Endothelial cell of umbilical vein (primary cell): ENCODE results near the gene ADSL. TPM values are rescaled to one million over a fixed set of nuclear protein-coding genes. Genes with fewer than 3 reads are reported as not detected.

ENCODE experiments used
- BruUV-seq: library from RNA; stranded (reverse); fragments of 400-500 nt; replicated peaks from 2 replicates; lab custom pipeline; 2021; lab: Mats Ljungman, UMichigan
- CTCF ChIA-PET: fragments of 300-600, 350-600 bp; sonication (Branson Sonifier 250); formaldehyde crosslinking; loops from one replicate; lab custom pipeline; 2021; ENCODE audit warnings: antibody characterized with exemption, inconsistent platforms; lab: Charles Lee
- POLR2A ChIA-PET: fragments of 300-600, 350-600 bp; sonication (Branson Sonifier 250); formaldehyde crosslinking; loops from one replicate; lab custom pipeline; 2021; ENCODE audit warnings: antibody characterized with exemption, inconsistent platforms; lab: Charles Lee
- DNase-seq: peaks from one replicate; pipeline ENCODE4 v3.0.0-alpha.2; 2011; ENCODE audit warnings: low read depth, low spot score
- FAIRE-seq: peaks from 2 replicates; lab custom pipeline; 2011; peaks lifted over from hg19 to GRCh38; lab: Jason Lieb, UNC
- H2AFZ ChIP-seq: 2 replicates; pipeline ENCODE4 v1.6.0; 2012; ENCODE audit warnings: low read depth, low read length, control low read depth, inconsistent platforms
- H3K27ac ChIP-seq: 2 replicates; pipeline ENCODE4 v1.5.1; 2011; ENCODE audit warnings: low read depth, mild to moderate bottlenecking, control low read depth, low read length, moderate library complexity; ENCODE audit not compliant: insufficient read depth
- H3K27me3 ChIP-seq, 2 experiments: 2 replicates each; pipeline versions ENCODE4 v1.6.0 to v1.6.1; 2011; ENCODE audit warnings: low read length in 2 of 2, mixed read lengths in 1 of 2; ENCODE audit not compliant: control insufficient read depth in 2 of 2, insufficient read depth in 2 of 2
- H3K36me3 ChIP-seq, 2 experiments: 2 replicates in 1 of 2; 3 replicates in 1 of 2; pipeline ENCODE4 v1.5.1; 2011; ENCODE audit warnings: low read length in 2 of 2, mild to moderate bottlenecking in 1 of 2, moderate library complexity in 1 of 2; ENCODE audit not compliant: control insufficient read depth in 2 of 2, insufficient read depth in 2 of 2; ENCODE audit errors: extremely low read depth in 1 of 2
- H3K4me1 ChIP-seq: 3 replicates; pipeline ENCODE4 v1.5.1; 2011; ENCODE audit warnings: mild to moderate bottlenecking, low read length; ENCODE audit not compliant: control insufficient read depth, insufficient read depth; ENCODE audit errors: extremely low read depth
- H3K4me2 ChIP-seq: 2 replicates; pipeline ENCODE4 v1.6.1; 2011; ENCODE audit warnings: low read length, control low read depth, mixed read lengths; ENCODE audit not compliant: insufficient read depth
- H3K4me3 ChIP-seq, 3 experiments: fragments of 200-600 bp in 1 of 3; sonication (generic), shearing (Covaris generic) in 1 of 3; replicated peaks in 1 of 3; 2 replicates each; pipeline ENCODE4 v1.5.1; 2011 to 2016; ENCODE audit warnings: control low read depth in 3 of 3, low read length in 3 of 3, mild to moderate bottlenecking in 2 of 3, inconsistent platforms in 1 of 3, low read depth in 1 of 3, moderate library complexity in 1 of 3; ENCODE audit not compliant: insufficient read depth in 1 of 3
- H3K79me2 ChIP-seq: 2 replicates; pipeline ENCODE4 v1.6.0; 2012; ENCODE audit warnings: low read length, inconsistent platforms; ENCODE audit not compliant: control insufficient read depth, insufficient read depth
- H3K9ac ChIP-seq: replicated peaks from 2 replicates; pipeline ENCODE3; 2011; ENCODE audit warnings: low read length, control low read depth; ENCODE audit not compliant: insufficient read depth; ENCODE audit errors: extremely low read depth
- H3K9me1 ChIP-seq: replicated peaks from 3 replicates; pipeline ENCODE4 v1.6.0; 2011; ENCODE audit warnings: mild to moderate bottlenecking, low read length; ENCODE audit not compliant: control insufficient read depth, insufficient read depth; ENCODE audit errors: extremely low read depth
- H3K9me3 ChIP-seq: replicated peaks from 2 replicates; pipeline ENCODE4 v1.5.1; 2012; ENCODE audit warnings: low read length, inconsistent platforms; ENCODE audit not compliant: control insufficient read depth, insufficient read depth
- H4K20me1 ChIP-seq: replicated peaks from 2 replicates; pipeline ENCODE3; 2011; ENCODE audit warnings: mild to moderate bottlenecking, low read length; ENCODE audit not compliant: control insufficient read depth, insufficient read depth; ENCODE audit errors: extremely low read depth
- EZH2 ChIP-seq: IDR thresholded peaks from 2 replicates; pipeline ENCODE4 v1.6.1; 2012; ENCODE audit warnings: borderline replicate concordance, low read depth, mild to moderate bottlenecking, moderate library complexity, low read length, inconsistent platforms; ENCODE audit not compliant: severe bottlenecking
- FOS ChIP-seq: IDR thresholded peaks from 2 replicates; pipeline ENCODE4 v1.6.1; 2011; ENCODE audit warnings: mild to moderate bottlenecking, low read length, moderate library complexity, borderline replicate concordance; ENCODE audit not compliant: insufficient read depth
- GATA2 ChIP-seq: IDR thresholded peaks from 2 replicates; pipeline ENCODE4 v1.7.0; 2011; ENCODE audit warnings: low read depth, mild to moderate bottlenecking, moderate library complexity, mixed read lengths, low read length; ENCODE audit not compliant: insufficient read length, insufficient read depth
- JUN ChIP-seq: IDR thresholded peaks from 2 replicates; pipeline ENCODE4 v1.6.1; 2011; ENCODE audit warnings: borderline replicate concordance, low read depth; ENCODE audit not compliant: insufficient read length, insufficient read depth
- MYC ChIP-seq: IDR thresholded peaks from one replicate; pipeline ENCODE4 v1.6.1; 2011; ENCODE audit warnings: mild to moderate bottlenecking, low read depth, low read length
- POLR2A ChIP-seq: IDR thresholded peaks from 2 replicates; pipeline ENCODE4 v1.6.1; 2012; ENCODE audit warnings: low read depth, mild to moderate bottlenecking, control low read depth, low read length
- POLR2AphosphoS5 ChIP-seq: IDR thresholded peaks from 2 replicates; pipeline ENCODE4 v1.6.1; 2012; ENCODE audit warnings: low read depth, mild to moderate bottlenecking, control low read depth, low read length, moderate library complexity; ENCODE audit not compliant: insufficient read depth
- dilution Hi-C: fragments of 300-500 bp; cut with MboI; formaldehyde crosslinking; loops from one replicate; pipeline ENCODE4 v1.15.0; 2019; ENCODE audit warnings: low sequenced_read_pairs; ENCODE audit not compliant: extremely low pct_ligation_motif_present
- intact Hi-C: fragments of 100-400 bp; cut with micrococcal nuclease; formaldehyde crosslinking; loops from one replicate; pipeline ENCODE4 v1.10.0; 2022
- polyA plus RNA-seq, 4 experiments: library from polyadenylated mRNA; depleted of rRNA in 3 of 4; stranded (reverse) in 3 of 4; unstranded in 1 of 4; fragments of >200 nt; gene quantifications; 2 replicates each; pipeline versions ENCODE4 v1.2.1 to v1.2.3, GENCODE V29; 2011 to 2012; ENCODE audit warnings: missing spikeins in 1 of 4
- total RNA-seq: library from RNA; stranded (reverse); gene quantifications from 2 replicates; pipeline ENCODE4 v1.2.3, GENCODE V29; 2021
- TF ChIP-seq, protein P1 (sequence below): IDR thresholded peaks from 2 replicates; pipeline ENCODE4 v1.6.1; 2011; ENCODE audit not compliant: insufficient read depth, insufficient read length
- TF ChIP-seq, protein P2 (sequence below), 2 donors: IDR thresholded peaks; 1 replicate in 1 of 2; 2 replicates in 1 of 2; pipeline ENCODE4 v1.5.1; 2011; ENCODE audit warnings: low read length in 2 of 2, mild to moderate bottlenecking in 2 of 2, moderate library complexity in 2 of 2, control low read depth in 1 of 2, inconsistent platforms in 1 of 2, low read depth in 1 of 2; ENCODE audit not compliant: insufficient read depth in 1 of 2; ENCODE audit errors: extremely low read depth in 1 of 2

The ADSL gene
- total and polyA plus RNA-seq, 2 donors (not counting 3 experiments of a cell fraction or from before 2014, with no cell fraction given): 103 to 141 TPM

DNA sequence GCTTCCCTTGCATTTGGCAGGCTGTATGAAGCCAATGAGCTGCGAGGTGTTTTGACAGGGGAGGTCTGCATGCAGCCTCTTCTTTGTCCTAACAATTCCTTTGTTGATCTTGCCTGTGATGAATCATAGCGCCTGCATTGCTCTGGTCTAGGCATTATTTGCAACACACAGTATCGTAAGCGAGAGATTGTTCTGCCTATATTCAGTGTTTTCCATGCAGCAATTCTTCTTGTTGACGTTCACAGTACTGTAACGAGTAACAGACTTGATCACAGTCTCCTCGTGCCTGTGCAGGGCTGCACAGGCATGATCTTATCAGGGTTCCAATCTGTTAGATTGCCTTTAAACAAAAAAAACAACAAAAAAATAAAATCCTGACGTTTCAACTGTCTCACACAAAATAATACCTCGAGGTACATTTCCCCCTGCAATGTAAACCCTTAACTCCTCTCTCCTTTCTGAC is 13.9 kb upstream of the ADSL start:
- Histone ChIP-seq H3K27me3 (no peaks in the 10 kb centered on the region), H3K36me3 (peaks cover 0 to 2% of the 10 kb centered on the region in 2 experiments), H4K20me1 (no peaks in the 10 kb centered on the region), H3K9me3 (no peaks in the 10 kb centered on the region), H3K4me3 (no peak overlapping the region), H3K4me1 (peaks cover 9% of the 10 kb centered on the region), H3K9me1 (no peaks in the 10 kb centered on the region), H3K79me2 (no peaks in the 10 kb centered on the region), H3K9ac (no peak overlapping the region), H3K27ac (no peak overlapping the region), H3K4me2 (no peak overlapping the region), H2AFZ (no peak overlapping the region)
- TF ChIP-seq, protein P1, sequence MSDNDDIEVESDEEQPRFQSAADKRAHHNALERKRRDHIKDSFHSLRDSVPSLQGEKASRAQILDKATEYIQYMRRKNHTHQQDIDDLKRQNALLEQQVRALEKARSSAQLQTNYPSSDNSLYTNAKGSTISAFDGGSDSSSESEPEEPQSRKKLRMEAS: no peak
- no peak for TF ChIP-seq MYC
- peak; percentile 28 for TF ChIP-seq GATA2
- no peak for TF ChIP-seq FOS
- FAIRE-seq: no peak
- intact Hi-C loops: no loop called here
- BruUV-seq: no TSS peak
- ChIA-PET POLR2A (no interaction called here), CTCF (no interaction called here)
- DNase-seq: no peak
- dilution Hi-C loops: no loop called here

DNA sequence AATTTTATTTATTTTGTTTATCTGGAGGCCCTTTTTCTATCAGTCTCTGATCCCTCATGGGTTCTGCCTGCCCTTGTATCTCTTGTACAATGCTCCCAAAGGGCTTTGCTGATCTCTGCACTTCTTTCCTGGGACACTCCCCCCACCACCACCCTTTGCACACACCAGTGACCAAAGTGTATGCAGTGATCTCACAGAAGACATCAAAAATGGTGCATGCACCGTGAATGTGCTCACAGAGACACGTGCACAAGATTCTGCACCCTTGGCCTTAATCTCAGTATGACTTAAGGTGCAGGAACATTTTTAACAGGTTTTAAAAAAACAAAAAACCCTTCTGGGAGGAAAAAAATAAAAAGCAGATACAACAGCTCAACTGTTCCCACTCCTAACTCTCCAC is 12.2 kb upstream of the ADSL start:
- Histone ChIP-seq H3K9me1 (no peaks in the 10 kb centered on the region), H3K4me3 (no peak overlapping the region), H4K20me1 (no peaks in the 10 kb centered on the region), H3K4me1 (peaks cover 4% of the 10 kb centered on the region), H3K79me2 (no peaks in the 10 kb centered on the region), H3K9ac (no peak overlapping the region), H3K27ac (no peak overlapping the region), H3K36me3 (peaks cover 0 to 2% of the 10 kb centered on the region in 2 experiments), H3K4me2 (no peak overlapping the region), H3K27me3 (no peaks in the 10 kb centered on the region), H2AFZ (no peak overlapping the region), H3K9me3 (no peaks in the 10 kb centered on the region)
- CTCF ChIA-PET: interaction anchor here (3.7 kb wide), 1 partner anchor 13 kb away, joined by 21 read pairs; the partner anchor contains the start of gene ADSL
- no peak for DNase-seq
- TF ChIP-seq EZH2: no peak
- TF ChIP-seq, protein P1: no peak
- no peak for TF ChIP-seq JUN
- no peak for TF ChIP-seq FOS
- no peak for TF ChIP-seq GATA2
- TF ChIP-seq POLR2A: no peak
- no peak for TF ChIP-seq MYC
- TF ChIP-seq, protein P2, sequence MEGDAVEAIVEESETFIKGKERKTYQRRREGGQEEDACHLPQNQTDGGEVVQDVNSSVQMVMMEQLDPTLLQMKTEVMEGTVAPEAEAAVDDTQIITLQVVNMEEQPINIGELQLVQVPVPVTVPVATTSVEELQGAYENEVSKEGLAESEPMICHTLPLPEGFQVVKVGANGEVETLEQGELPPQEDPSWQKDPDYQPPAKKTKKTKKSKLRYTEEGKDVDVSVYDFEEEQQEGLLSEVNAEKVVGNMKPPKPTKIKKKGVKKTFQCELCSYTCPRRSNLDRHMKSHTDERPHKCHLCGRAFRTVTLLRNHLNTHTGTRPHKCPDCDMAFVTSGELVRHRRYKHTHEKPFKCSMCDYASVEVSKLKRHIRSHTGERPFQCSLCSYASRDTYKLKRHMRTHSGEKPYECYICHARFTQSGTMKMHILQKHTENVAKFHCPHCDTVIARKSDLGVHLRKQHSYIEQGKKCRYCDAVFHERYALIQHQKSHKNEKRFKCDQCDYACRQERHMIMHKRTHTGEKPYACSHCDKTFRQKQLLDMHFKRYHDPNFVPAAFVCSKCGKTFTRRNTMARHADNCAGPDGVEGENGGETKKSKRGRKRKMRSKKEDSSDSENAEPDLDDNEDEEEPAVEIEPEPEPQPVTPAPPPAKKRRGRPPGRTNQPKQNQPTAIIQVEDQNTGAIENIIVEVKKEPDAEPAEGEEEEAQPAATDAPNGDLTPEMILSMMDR (IDR thresholded peaks at IDR 0.05; ENCODE audit: extremely low read depth in 1 of 2, insufficient read depth in 1 of 2, low read depth in 1 of 2, low read length in 2 of 2): no peak
- TF ChIP-seq POLR2AphosphoS5: no peak
- no peak for FAIRE-seq
- BruUV-seq: no TSS peak
- intact Hi-C loops (no loop called here), dilution Hi-C loops (no loop called here)
- POLR2A ChIA-PET: no interaction called here
